HEK293 (cell line): ENCODE data around the gene APEX2.

Experiments
- CTCF ChIA-PET: fragments of 350-600 bp; formaldehyde crosslinking; extraction: SDS; loops from one replicate; lab custom pipeline; 2021; ENCODE audit warnings: antibody characterized with exemption; lab: Yijun Ruan, JAX
- POLR2A ChIA-PET: fragments of 300-600 bp; formaldehyde crosslinking; extraction: SDS; loops from one replicate; lab custom pipeline; 2020; ENCODE audit warnings: antibody characterized with exemption, inconsistent platforms; lab: Yijun Ruan, JAX
- H3K27ac ChIP-seq: fragments of 200-500 bp; sonication (Bioruptor generic); 2 replicates; pipeline ENCODE4 v1.5.1; 2014; ENCODE audit warnings: low read depth, low read length, control low read depth, inconsistent platforms; ENCODE audit errors: extremely low read depth
- H3K36me3 ChIP-seq, 2 experiments: fragments of 200-500 bp in 1 of 2; sonication (Bioruptor generic) in 1 of 2; 1 replicate in 1 of 2; 2 replicates in 1 of 2; pipeline ENCODE4 v1.5.1; 2014 to 2017; ENCODE audit warnings: inconsistent platforms in 2 of 2, low read length in 2 of 2; ENCODE audit not compliant: control insufficient read depth in 2 of 2, insufficient read depth in 1 of 2
- H3K4me1 ChIP-seq: fragments of 200-500 bp; sonication (Bioruptor generic); 2 replicates; pipeline ENCODE4 v1.5.1; 2014; ENCODE audit warnings: mild to moderate bottlenecking, low read length, inconsistent platforms; ENCODE audit not compliant: control insufficient read depth, insufficient read depth
- H3K4me3 ChIP-seq: 2 replicates; pipeline ENCODE4 v1.5.1; 2011; ENCODE audit warnings: low read depth, mild to moderate bottlenecking, control low read depth, low read length, moderate library complexity
- H3K9me3 ChIP-seq: fragments of 200-500 bp; sonication (Bioruptor generic); 2 replicates; pipeline ENCODE4 v1.5.1; 2014; ENCODE audit warnings: low read depth, low read length, inconsistent platforms; ENCODE audit not compliant: control insufficient read depth, insufficient read depth
- BCL11A ChIP-seq: fragments of 450-650 bp; formaldehyde crosslinking; IDR thresholded peaks from 2 replicates; pipeline ENCODE4 v1.5.1; 2016; ENCODE audit warnings: low read depth, missing biosample characterization, missing genetic modification characterization
- BCL6B ChIP-seq: fragments of 450-650 bp; formaldehyde crosslinking; IDR thresholded peaks from 2 replicates; pipeline ENCODE4 v1.5.1; 2017; ENCODE audit warnings: missing biosample characterization, missing genetic modification characterization
- GFI1B ChIP-seq: fragments of 450-650 bp; formaldehyde crosslinking; IDR thresholded peaks from 2 replicates; pipeline ENCODE4 v1.5.1; 2016; ENCODE audit warnings: missing biosample characterization, missing genetic modification characterization
- GLI4 ChIP-seq: fragments of 450-650 bp; formaldehyde crosslinking; IDR thresholded peaks from 2 replicates; pipeline ENCODE4 v1.5.1; 2016; ENCODE audit warnings: missing biosample characterization, missing genetic modification characterization
- HOXA7 ChIP-seq: sonication (generic); formaldehyde crosslinking; IDR thresholded peaks from 2 replicates; pipeline ENCODE4 v1.8.1; 2022; ENCODE audit warnings: missing genetic modification reagents, borderline replicate concordance
- KLF10 ChIP-seq: fragments of 450-650 bp; IDR thresholded peaks from 2 replicates; pipeline ENCODE4 v1.5.1; 2018; ENCODE audit warnings: missing biosample characterization, mild to moderate bottlenecking, missing genetic modification characterization
- PRDM1 ChIP-seq: fragments of 450-650 bp; formaldehyde crosslinking; IDR thresholded peaks from 2 replicates; pipeline ENCODE4; 2016; ENCODE audit warnings: missing biosample characterization, missing genetic modification characterization
- PRDM4 ChIP-seq: fragments of 450-650 bp; formaldehyde crosslinking; IDR thresholded peaks from 2 replicates; pipeline ENCODE4 v1.5.1; 2017; ENCODE audit warnings: missing biosample characterization, missing genetic modification characterization
- SP2 ChIP-seq: fragments of 450-650 bp; formaldehyde crosslinking; IDR thresholded peaks from 2 replicates; pipeline ENCODE4 v1.5.1; 2016; ENCODE audit warnings: missing biosample characterization, missing genetic modification characterization
- ZBTB6 ChIP-seq: fragments of 450-650 bp; formaldehyde crosslinking; IDR thresholded peaks from 2 replicates; pipeline ENCODE4 v1.5.1; 2017; ENCODE audit warnings: missing biosample characterization, missing genetic modification characterization
- ZBTB7A ChIP-seq: fragments of 450-650 bp; formaldehyde crosslinking; IDR thresholded peaks from 2 replicates; pipeline ENCODE4 v1.5.1; 2016; ENCODE audit warnings: low read depth, missing biosample characterization, missing genetic modification characterization
- ZNF155 ChIP-seq: fragments of 450-650 bp; formaldehyde crosslinking; IDR thresholded peaks from 2 replicates; pipeline ENCODE4 v1.5.1; 2016; ENCODE audit warnings: missing biosample characterization, missing genetic modification characterization
- ZNF169 ChIP-seq: fragments of 450-650 bp; formaldehyde crosslinking; IDR thresholded peaks from 2 replicates; pipeline ENCODE4 v1.5.1; 2016; ENCODE audit warnings: missing biosample characterization, missing genetic modification characterization
- ZNF19 ChIP-seq: fragments of 450-650 bp; formaldehyde crosslinking; IDR thresholded peaks from 2 replicates; pipeline ENCODE4; 2016; ENCODE audit warnings: missing biosample characterization, missing genetic modification characterization, low read depth
- ZNF292 ChIP-seq: fragments of 450-650 bp; formaldehyde crosslinking; IDR thresholded peaks from 2 replicates; pipeline ENCODE4 v1.5.1; 2016; ENCODE audit warnings: low read depth, missing biosample characterization, missing genetic modification characterization, borderline replicate concordance
- ZNF341 ChIP-seq: fragments of 450-650 bp; formaldehyde crosslinking; IDR thresholded peaks from 2 replicates; pipeline ENCODE4; 2016; ENCODE audit warnings: low read depth, missing biosample characterization, missing genetic modification characterization
- ZNF354C ChIP-seq: fragments of 450-650 bp; formaldehyde crosslinking; IDR thresholded peaks from 2 replicates; pipeline ENCODE4 v1.5.1; 2016; ENCODE audit warnings: missing biosample characterization, missing genetic modification characterization, low read depth, borderline replicate concordance
- ZNF433 ChIP-seq: fragments of 450-650 bp; formaldehyde crosslinking; IDR thresholded peaks from 2 replicates; pipeline ENCODE4 v1.5.1; 2016; ENCODE audit warnings: missing biosample characterization, missing genetic modification characterization, low read depth
- ZNF548 ChIP-seq: fragments of 450-650 bp; formaldehyde crosslinking; IDR thresholded peaks from 2 replicates; pipeline ENCODE4 v1.5.1; 2016; ENCODE audit warnings: missing biosample characterization, missing genetic modification characterization
- ZNF580 ChIP-seq: fragments of 450-650 bp; formaldehyde crosslinking; IDR thresholded peaks from 2 replicates; pipeline ENCODE4 v1.5.1; 2016; ENCODE audit warnings: missing biosample characterization, missing genetic modification characterization
- ZNF610 ChIP-seq: fragments of 450-650 bp; formaldehyde crosslinking; IDR thresholded peaks from 2 replicates; pipeline ENCODE4 v1.5.1; 2016; ENCODE audit warnings: missing biosample characterization, missing genetic modification characterization, borderline replicate concordance
- ZNF623 ChIP-seq: fragments of 450-650 bp; formaldehyde crosslinking; IDR thresholded peaks from 2 replicates; pipeline ENCODE4 v1.5.1; 2016; ENCODE audit warnings: missing biosample characterization, missing genetic modification characterization
- ZNF654 ChIP-seq: fragments of 450-650 bp; formaldehyde crosslinking; IDR thresholded peaks from 2 replicates; pipeline ENCODE4 v1.5.1; 2016; ENCODE audit warnings: low read depth, missing biosample characterization, missing genetic modification characterization
- ZNF707 ChIP-seq: fragments of 450-650 bp; formaldehyde crosslinking; IDR thresholded peaks from 2 replicates; pipeline ENCODE4 v1.5.1; 2016; ENCODE audit warnings: missing biosample characterization, missing genetic modification characterization

Gene APEX2

GRCh38 chrX:54995621-54996020 is 4.5 kb upstream of the APEX2 start (continued):
- TF ChIP-seq KLF10 (tag by site-specific recombination) (no peak), ZBTB7A (tag by site-specific recombination) (no peak), ZNF354C (no peak), ZNF623 (tag by site-specific recombination) (no peak), ZNF292 (tag by site-specific recombination) (no peak), ZNF654 (tag by site-specific recombination) (no peak), BCL11A (tag by site-specific recombination) (no peak), BCL6B (no peak)
- TF ChIP-seq, all 188 proteins: peak for 0

- CTCF ChIA-PET: interaction anchor here (0.7 to 1.2 kb wide), 2 partner anchors 112 to 1188 kb away, joined by 3 to 4 read pairs; no protein-coding TSS in a partner anchor
- no peak overlapping the region for H3K4me3 ChIP-seq
- no peak overlapping the region for H3K27ac ChIP-seq
- POLR2A ChIA-PET: no interaction called here
- no peak for TF ChIP-seq KLF10 (tag by site-specific recombination)
- TF ChIP-seq PRDM4 (tag by site-specific recombination): no peak
- no peak for TF ChIP-seq ZNF580 (tag by site-specific recombination)
- no peak for TF ChIP-seq ZNF19 (tag by site-specific recombination)
- TF ChIP-seq ZNF155 (tag by site-specific recombination): no peak
- TF ChIP-seq ZNF548 (tag by site-specific recombination): no peak
- no peak for TF ChIP-seq PRDM1 (tag by site-specific recombination)
- TF ChIP-seq SP2: no peak
- no peak for TF ChIP-seq ZNF341 (tag by site-specific recombination)
- TF ChIP-seq ZNF433 (tag by site-specific recombination): no peak
- no peak for TF ChIP-seq ZBTB6
- no peak for TF ChIP-seq GLI4 (tag by site-specific recombination)
- no peak for TF ChIP-seq HOXA7 (CRISPR knock-in tag)
- TF ChIP-seq ZNF169 (tag by site-specific recombination): no peak
- no peak for TF ChIP-seq ZNF610
- TF ChIP-seq ZNF707: no peak
- TF ChIP-seq GFI1B: no peak
- H3K9me3 ChIP-seq: no peaks in the 10 kb centered on the region
- H3K4me1 ChIP-seq: no peaks in the 10 kb centered on the region
- H3K36me3 ChIP-seq: peaks cover 0 to 58% of the 10 kb centered on the region in 2 experiments; a peak in 2 of 3 replicates
Observed at GRCh38 chrX:55004231-55004630, 4.1 kb downstream of the APEX2 start.
